HEK293 (cell line): Measurements from ENCODE around the gene FUCA2.

Experiments
- CTCF ChIA-PET: fragments of 350-600 bp; formaldehyde crosslinking; extraction: SDS; loops from one replicate; lab custom pipeline; 2021; ENCODE audit warnings: antibody characterized with exemption; lab: Yijun Ruan, JAX
- POLR2A ChIA-PET: fragments of 300-600 bp; formaldehyde crosslinking; extraction: SDS; loops from one replicate; lab custom pipeline; 2020; ENCODE audit warnings: antibody characterized with exemption, inconsistent platforms; lab: Yijun Ruan, JAX
- H3K27ac ChIP-seq: fragments of 200-500 bp; sonication (Bioruptor generic); 2 replicates; pipeline ENCODE4 v1.5.1; 2014; ENCODE audit warnings: low read depth, low read length, control low read depth, inconsistent platforms; ENCODE audit errors: extremely low read depth
- H3K36me3 ChIP-seq, 2 experiments: fragments of 200-500 bp in 1 of 2; sonication (Bioruptor generic) in 1 of 2; 1 replicate in 1 of 2; 2 replicates in 1 of 2; pipeline ENCODE4 v1.5.1; 2014 to 2017; ENCODE audit warnings: inconsistent platforms in 2 of 2, low read length in 2 of 2; ENCODE audit not compliant: control insufficient read depth in 2 of 2, insufficient read depth in 1 of 2
- H3K4me1 ChIP-seq: fragments of 200-500 bp; sonication (Bioruptor generic); 2 replicates; pipeline ENCODE4 v1.5.1; 2014; ENCODE audit warnings: mild to moderate bottlenecking, low read length, inconsistent platforms; ENCODE audit not compliant: control insufficient read depth, insufficient read depth
- H3K4me3 ChIP-seq: 2 replicates; pipeline ENCODE4 v1.5.1; 2011; ENCODE audit warnings: low read depth, mild to moderate bottlenecking, control low read depth, low read length, moderate library complexity
- H3K9me3 ChIP-seq: fragments of 200-500 bp; sonication (Bioruptor generic); 2 replicates; pipeline ENCODE4 v1.5.1; 2014; ENCODE audit warnings: low read depth, low read length, inconsistent platforms; ENCODE audit not compliant: control insufficient read depth, insufficient read depth
- GLIS2 ChIP-seq: fragments of 450-650 bp; formaldehyde crosslinking; IDR thresholded peaks from 2 replicates; pipeline ENCODE4 v1.5.1; 2016; ENCODE audit warnings: missing biosample characterization, missing genetic modification characterization
- HOXA7 ChIP-seq: sonication (generic); formaldehyde crosslinking; IDR thresholded peaks from 2 replicates; pipeline ENCODE4 v1.8.1; 2022; ENCODE audit warnings: missing genetic modification reagents, borderline replicate concordance
- KLF17 ChIP-seq: fragments of 450-650 bp; formaldehyde crosslinking; IDR thresholded peaks from 2 replicates; pipeline ENCODE4 v1.5.1; 2016; ENCODE audit warnings: missing biosample characterization, missing genetic modification characterization
- MEIS1 ChIP-seq: sonication (generic); formaldehyde crosslinking; IDR thresholded peaks from 2 replicates; pipeline ENCODE4 v1.8.1; 2022; ENCODE audit warnings: missing genetic modification reagents, mild to moderate bottlenecking, borderline replicate concordance
- OVOL3 ChIP-seq: fragments of 450-650 bp; formaldehyde crosslinking; IDR thresholded peaks from 2 replicates; pipeline ENCODE4 v1.5.1; 2016; ENCODE audit warnings: missing biosample characterization, missing genetic modification characterization
- SALL2 ChIP-seq: fragments of 450-650 bp; formaldehyde crosslinking; IDR thresholded peaks from 2 replicates; pipeline ENCODE4 v1.5.0; 2017; ENCODE audit warnings: missing biosample characterization, mild to moderate bottlenecking, missing genetic modification characterization, borderline replicate concordance
- ZBTB20 ChIP-seq: fragments of 450-650 bp; formaldehyde crosslinking; IDR thresholded peaks from 2 replicates; pipeline ENCODE4 v1.5.1; 2016; ENCODE audit warnings: missing biosample characterization, missing genetic modification characterization
- ZBTB21 ChIP-seq: fragments of 450-650 bp; formaldehyde crosslinking; IDR thresholded peaks from 2 replicates; pipeline ENCODE4 v1.5.1; 2017; ENCODE audit warnings: missing biosample characterization, missing genetic modification characterization
- ZBTB48 ChIP-seq: fragments of 450-650 bp; formaldehyde crosslinking; IDR thresholded peaks from 2 replicates; pipeline ENCODE4 v1.5.1; 2016; ENCODE audit warnings: missing biosample characterization, missing genetic modification characterization
- ZNF114 ChIP-seq: fragments of 450-650 bp; formaldehyde crosslinking; IDR thresholded peaks from 2 replicates; pipeline ENCODE4 v1.5.0; 2017; ENCODE audit warnings: missing biosample characterization, missing genetic modification characterization
- ZNF146 ChIP-seq: fragments of 450-650 bp; formaldehyde crosslinking; IDR thresholded peaks from 2 replicates; pipeline ENCODE4 v1.5.1; 2016; ENCODE audit warnings: missing biosample characterization, missing genetic modification characterization
- ZNF157 ChIP-seq: fragments of 450-650 bp; formaldehyde crosslinking; IDR thresholded peaks from 2 replicates; pipeline ENCODE4 v1.5.1; 2016; ENCODE audit warnings: missing biosample characterization, missing genetic modification characterization
- ZNF239 ChIP-seq: fragments of 450-650 bp; formaldehyde crosslinking; IDR thresholded peaks from 2 replicates; pipeline ENCODE4 v1.5.1; 2016; ENCODE audit warnings: missing biosample characterization, missing genetic modification characterization
- ZNF324 ChIP-seq: fragments of 450-650 bp; formaldehyde crosslinking; IDR thresholded peaks from 2 replicates; pipeline ENCODE4 v1.5.1; 2016; ENCODE audit warnings: missing biosample characterization, missing genetic modification characterization
- ZNF350 ChIP-seq: fragments of 450-650 bp; formaldehyde crosslinking; IDR thresholded peaks from 2 replicates; pipeline ENCODE4 v1.5.0; 2017; ENCODE audit warnings: missing biosample characterization, mild to moderate bottlenecking, missing genetic modification characterization
- ZNF391 ChIP-seq: fragments of 450-650 bp; formaldehyde crosslinking; IDR thresholded peaks from 2 replicates; pipeline ENCODE4 v1.5.1; 2016; ENCODE audit warnings: low read depth, missing biosample characterization, missing genetic modification characterization, borderline replicate concordance
- ZNF433 ChIP-seq: fragments of 450-650 bp; formaldehyde crosslinking; IDR thresholded peaks from 2 replicates; pipeline ENCODE4 v1.5.1; 2016; ENCODE audit warnings: missing biosample characterization, missing genetic modification characterization, low read depth
- ZNF473 ChIP-seq: fragments of 450-650 bp; formaldehyde crosslinking; IDR thresholded peaks from 2 replicates; pipeline ENCODE4 v1.5.1; 2017; ENCODE audit warnings: missing biosample characterization, missing genetic modification characterization
- ZNF501 ChIP-seq: fragments of 450-650 bp; formaldehyde crosslinking; IDR thresholded peaks from 2 replicates; pipeline ENCODE4 v1.5.1; 2016; ENCODE audit warnings: missing biosample characterization, missing genetic modification characterization
- ZNF560 ChIP-seq: fragments of 450-650 bp; formaldehyde crosslinking; IDR thresholded peaks from 2 replicates; pipeline ENCODE4 v1.5.1; 2017; ENCODE audit warnings: missing biosample characterization, missing genetic modification characterization, borderline replicate concordance
- ZNF600 ChIP-seq: fragments of 450-650 bp; formaldehyde crosslinking; IDR thresholded peaks from 2 replicates; pipeline ENCODE4 v1.5.1; 2016; ENCODE audit warnings: missing biosample characterization, missing genetic modification characterization
- ZNF645 ChIP-seq: fragments of 450-650 bp; formaldehyde crosslinking; IDR thresholded peaks from 2 replicates; pipeline ENCODE4; 2016; ENCODE audit warnings: missing biosample characterization, missing genetic modification characterization
- ZNF660 ChIP-seq: fragments of 450-650 bp; IDR thresholded peaks from 2 replicates; pipeline ENCODE4 v1.5.1; 2018; ENCODE audit warnings: missing biosample characterization, mild to moderate bottlenecking, missing genetic modification characterization
- ZNF701 ChIP-seq: fragments of 450-650 bp; formaldehyde crosslinking; IDR thresholded peaks from 2 replicates; pipeline ENCODE4 v1.5.1; 2016; ENCODE audit warnings: missing biosample characterization, missing genetic modification characterization
- TF ChIP-seq, protein P1 (sequence below): fragments of 450-650 bp; formaldehyde crosslinking; IDR thresholded peaks from 2 replicates; pipeline ENCODE4 v1.5.1; 2016; ENCODE audit warnings: missing biosample characterization, missing genetic modification characterization

The FUCA2 gene

GRCh38 chr6:143536461-143536865 is 24.9 kb upstream of the FUCA2 start (continued):
- TF ChIP-seq ZNF391 (tag by site-specific recombination), result no peak
- no peak for TF ChIP-seq ZNF433 (tag by site-specific recombination)
- TF ChIP-seq ZNF239, result no peak
- TF ChIP-seq ZNF501 (tag by site-specific recombination), result no peak
- TF ChIP-seq KLF17 (tag by site-specific recombination), result no peak
- TF ChIP-seq, protein P1, sequence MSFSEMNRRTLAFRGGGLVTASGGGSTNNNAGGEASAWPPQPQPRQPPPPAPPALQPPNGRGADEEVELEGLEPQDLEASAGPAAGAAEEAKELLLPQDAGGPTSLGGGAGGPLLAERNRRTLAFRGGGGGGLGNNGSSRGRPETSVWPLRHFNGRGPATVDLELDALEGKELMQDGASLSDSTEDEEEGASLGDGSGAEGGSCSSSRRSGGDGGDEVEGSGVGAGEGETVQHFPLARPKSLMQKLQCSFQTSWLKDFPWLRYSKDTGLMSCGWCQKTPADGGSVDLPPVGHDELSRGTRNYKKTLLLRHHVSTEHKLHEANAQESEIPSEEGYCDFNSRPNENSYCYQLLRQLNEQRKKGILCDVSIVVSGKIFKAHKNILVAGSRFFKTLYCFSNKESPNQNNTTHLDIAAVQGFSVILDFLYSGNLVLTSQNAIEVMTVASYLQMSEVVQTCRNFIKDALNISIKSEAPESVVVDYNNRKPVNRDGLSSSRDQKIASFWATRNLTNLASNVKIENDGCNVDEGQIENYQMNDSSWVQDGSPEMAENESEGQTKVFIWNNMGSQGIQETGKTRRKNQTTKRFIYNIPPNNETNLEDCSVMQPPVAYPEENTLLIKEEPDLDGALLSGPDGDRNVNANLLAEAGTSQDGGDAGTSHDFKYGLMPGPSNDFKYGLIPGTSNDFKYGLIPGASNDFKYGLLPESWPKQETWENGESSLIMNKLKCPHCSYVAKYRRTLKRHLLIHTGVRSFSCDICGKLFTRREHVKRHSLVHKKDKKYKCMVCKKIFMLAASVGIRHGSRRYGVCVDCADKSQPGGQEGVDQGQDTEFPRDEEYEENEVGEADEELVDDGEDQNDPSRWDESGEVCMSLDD (tag by site-specific recombination), result no peak
- peak; percentile 45; the same call in 1 of the 2 replicates for TF ChIP-seq ZNF600 (tag by site-specific recombination)

DNA sequence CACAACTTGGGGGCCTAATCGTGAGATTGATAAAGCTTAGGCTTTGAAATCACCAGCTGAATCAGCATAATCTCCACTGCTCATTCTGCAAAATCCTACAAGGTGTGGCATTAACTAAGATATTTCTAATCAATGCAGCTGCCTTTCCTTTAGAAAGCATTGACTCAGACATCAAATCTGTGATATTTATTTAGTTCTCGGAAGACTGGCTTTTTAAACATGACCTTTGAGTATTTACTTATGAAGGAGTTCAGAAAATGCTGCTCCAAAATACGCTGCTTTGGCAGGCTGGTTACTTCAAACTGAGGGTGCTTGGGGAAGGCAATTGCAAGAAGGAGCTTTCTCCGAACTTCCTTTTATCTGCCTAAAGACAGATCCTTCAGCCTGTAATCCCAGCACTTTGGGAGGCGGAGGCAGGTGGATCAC is 23.7 kb upstream of the FUCA2 start:
- TF ChIP-seq ZBTB20 (tag by site-specific recombination) (no peak), GLIS2 (tag by site-specific recombination) (no peak), ZNF660 (tag by site-specific recombination) (no peak), ZNF645 (tag by site-specific recombination) (no peak), ZNF324 (tag by site-specific recombination) (no peak), MEIS1 (no peak), ZNF560 (tag by site-specific recombination) (no peak), ZNF473 (tag by site-specific recombination) (no peak), HOXA7 (CRISPR knock-in tag) (no peak), ZBTB21 (no peak), ZNF157 (tag by site-specific recombination) (no peak), ZNF350 (tag by site-specific recombination) (no peak), ZNF146 (tag by site-specific recombination) (no peak), OVOL3 (tag by site-specific recombination) (no peak), SALL2 (tag by site-specific recombination) (no peak), ZNF114 (no peak), ZNF701 (no peak), ZBTB48 (no peak)
- H3K9me3 ChIP-seq, result no peaks in the 10 kb centered on the region
- H3K4me3 ChIP-seq, result no peak overlapping the region
- POLR2A ChIA-PET, result no interaction called here
- CTCF ChIA-PET, result interaction anchor here (0.6 to 2.0 kb wide), 6 partner anchors 15 to 783 kb away, joined by 3 to 11 read pairs (median 6); partner anchors contain the start of gene FUCA2
- H3K27ac ChIP-seq, result no peak overlapping the region
- H3K36me3 ChIP-seq, result no peaks in the 10 kb centered on the region
- 0 out of 2 replicates have a peak, but pooled peaks cover 3% of the 10 kb centered on the region for H3K4me1 ChIP-seq
